Transverse colon (tissue), 4 donors: ENCODE data around the gene F2RL3.

Experiments
- CTCF ChIP-seq, 5 experiments: fragments of 200-600 bp in 3 of 5; fragments of 450-650 bp in 2 of 5; sonication (generic) in 3 of 5; IDR thresholded peaks; 1 replicate in 2 of 5; 2 replicates in 3 of 5; pipeline ENCODE4 v1.5.1; 2016 to 2017; ENCODE audit warnings: antibody characterized with exemption in 5 of 5, inconsistent platforms in 3 of 5, mild to moderate bottlenecking in 2 of 5, moderate library complexity in 1 of 5
- POLR2A ChIP-seq: fragments of 450-650 bp; IDR thresholded peaks from one replicate; pipeline ENCODE4 v1.6.1; 2016; ENCODE audit warnings: antibody characterized with exemption, mild to moderate bottlenecking, moderate library complexity
- POLR2AphosphoS5 ChIP-seq, 3 donors: sonication (generic); formaldehyde crosslinking; IDR thresholded peaks; one replicate each; pipeline ENCODE4 v1.6.1; 2016; ENCODE audit warnings: antibody characterized with exemption in 3 of 3

- no peak for TF ChIP-seq POLR2A
- TF ChIP-seq CTCF (IDR thresholded peaks at IDR 0.05) = no peak
- TF ChIP-seq POLR2AphosphoS5 (IDR thresholded peaks at IDR 0.05) = no peak
Measured at GRCh38 chr19:16894080-16894479, 5.3 kb downstream of the F2RL3 start.
